ENCODE data around the gene ZNF569.
"Not testable (repeated sequence)": the region's sequence is repeated elsewhere in the genome, so short reads cannot be mapped to it uniquely, and the experiment has no call there.

Gene ZNF569

GRCh38 chr19:37391399-37391798 is 75.8 kb downstream of the ZNF569 start:
- DNase-seq: not testable (repeated sequence)

GRCh38 chr19:37389234-37389633 is 78.0 kb downstream of the ZNF569 start:
- DNase-seq: no peak

- DNase-seq: peak; percentile 94
These were observed 96.2 kb downstream of the ZNF569 start, which contains the start of gene ZNF527 for GRCh38 chr19:37370880-37371661. Gene ZNF527, plus strand, starts transcription at chr19:37371099. Its CDS starts 3,100 bp downstream, at chr19:37374199.

GRCh38 chr19:37370386-37370879 is 96.8 kb downstream of the ZNF569 start:
- DNase-seq: not testable (repeated sequence)

- DNase-seq: no peak
These were observed 104.5 kb downstream of the ZNF569 start for GRCh38 chr19:37362733-37363132.

- DNase-seq: no peak
These were observed 105.2 kb downstream of the ZNF569 start for GRCh38 chr19:37361994-37362393.
